Astrocyte (in vitro differentiated cells and primary cell): Measurements from ENCODE around the gene FGF12. TPM values are rescaled to one million over a fixed set of nuclear protein-coding genes. Genes with fewer than 3 reads are reported as not detected.

Experiments used
- DNase-seq: peaks from one replicate; pipeline ENCODE4 v3.0.0-alpha.2; 2010; ENCODE audit warnings: low read depth
- FAIRE-seq: peaks from 2 replicates; lab custom pipeline; 2011; peaks lifted over from hg19 to GRCh38; lab: Jason Lieb, UNC
- H2AFZ ChIP-seq: 2 replicates; pipeline ENCODE4 v1.6.0; 2012; ENCODE audit warnings: low read depth, low read length, inconsistent platforms
- H3K27ac ChIP-seq: 2 replicates; pipeline ENCODE4 v1.5.1; 2011; ENCODE audit warnings: low read depth, low read length, inconsistent platforms
- H3K27me3 ChIP-seq: 2 replicates; pipeline ENCODE4 v1.6.0; 2011; ENCODE audit warnings: low read length, inconsistent platforms; ENCODE audit not compliant: insufficient read depth
- H3K36me3 ChIP-seq: 2 replicates; pipeline ENCODE4 v1.5.1; 2011; ENCODE audit warnings: low read length, inconsistent platforms; ENCODE audit not compliant: insufficient read depth
- H3K4me1 ChIP-seq: 2 replicates; pipeline ENCODE4 v1.5.1; 2011; ENCODE audit warnings: low read length, inconsistent platforms; ENCODE audit not compliant: insufficient read depth
- H3K4me2 ChIP-seq: 2 replicates; pipeline ENCODE4 v1.6.0; 2012; ENCODE audit warnings: low read length, inconsistent platforms
- H3K4me3 ChIP-seq: 2 replicates; pipeline ENCODE4 v1.5.1; 2011; ENCODE audit warnings: low read depth, mild to moderate bottlenecking, low read length, inconsistent platforms; ENCODE audit not compliant: insufficient read depth
- H3K79me2 ChIP-seq: 2 replicates; pipeline ENCODE4 v1.6.0; 2012; ENCODE audit warnings: mild to moderate bottlenecking, low read length, inconsistent platforms; ENCODE audit not compliant: insufficient read depth
- H3K9ac ChIP-seq: 2 replicates; pipeline ENCODE4 v1.6.0; 2012; ENCODE audit warnings: mild to moderate bottlenecking, low read length, inconsistent platforms
- H3K9me3 ChIP-seq: 2 replicates; pipeline ENCODE4 v1.5.1; 2012; ENCODE audit warnings: low read depth, mild to moderate bottlenecking, low read length, inconsistent platforms; ENCODE audit not compliant: insufficient read depth
- H4K20me1 ChIP-seq: 2 replicates; pipeline ENCODE4 v1.6.0; 2012; ENCODE audit warnings: low read length, inconsistent platforms; ENCODE audit not compliant: insufficient read depth
- H3K27ac Mint-ChIP-seq: one replicate; pipeline ENCODE4 v1.8.0; 2021; ENCODE audit warnings: mild to moderate bottlenecking, mixed read lengths; ENCODE audit not compliant: unreplicated experiment
- H3K27me3 Mint-ChIP-seq: one replicate; pipeline ENCODE4 v1.8.0; 2021; ENCODE audit warnings: low read depth, mixed read lengths; ENCODE audit not compliant: unreplicated experiment
- H3K36me3 Mint-ChIP-seq: one replicate; pipeline ENCODE4 v1.8.0; 2021; ENCODE audit warnings: low read depth, mixed read lengths; ENCODE audit not compliant: unreplicated experiment
- H3K4me1 Mint-ChIP-seq: one replicate; pipeline ENCODE4 v1.8.0; 2021; ENCODE audit warnings: low read depth, mixed read lengths; ENCODE audit not compliant: unreplicated experiment
- H3K4me3 Mint-ChIP-seq: one replicate; pipeline ENCODE4 v1.8.0; 2021; ENCODE audit warnings: mild to moderate bottlenecking, moderate library complexity, mixed read lengths; ENCODE audit not compliant: unreplicated experiment
- H3K9me3 Mint-ChIP-seq: one replicate; pipeline ENCODE4 v1.8.0; 2021; ENCODE audit warnings: mild to moderate bottlenecking, mixed read lengths; ENCODE audit not compliant: unreplicated experiment
- EZH2 ChIP-seq: IDR thresholded peaks from 2 replicates; pipeline ENCODE4 v1.6.1; 2012; ENCODE audit warnings: mild to moderate bottlenecking, low read length, inconsistent platforms; ENCODE audit not compliant: insufficient read depth
- total RNA-seq: library from RNA; stranded (reverse); gene quantifications from 2 replicates; pipeline ENCODE4 v1.2.1, GENCODE V29; 2021
- TF ChIP-seq, protein P1 (sequence below): IDR thresholded peaks from 2 replicates; pipeline ENCODE4 v1.5.1; 2011; ENCODE audit warnings: low read depth, mild to moderate bottlenecking, inconsistent platforms, low read length, moderate library complexity; ENCODE audit not compliant: insufficient read depth

Gene FGF12
- total RNA-seq, 1 donor from 2014 or later = 1.4 TPM

DNA sequence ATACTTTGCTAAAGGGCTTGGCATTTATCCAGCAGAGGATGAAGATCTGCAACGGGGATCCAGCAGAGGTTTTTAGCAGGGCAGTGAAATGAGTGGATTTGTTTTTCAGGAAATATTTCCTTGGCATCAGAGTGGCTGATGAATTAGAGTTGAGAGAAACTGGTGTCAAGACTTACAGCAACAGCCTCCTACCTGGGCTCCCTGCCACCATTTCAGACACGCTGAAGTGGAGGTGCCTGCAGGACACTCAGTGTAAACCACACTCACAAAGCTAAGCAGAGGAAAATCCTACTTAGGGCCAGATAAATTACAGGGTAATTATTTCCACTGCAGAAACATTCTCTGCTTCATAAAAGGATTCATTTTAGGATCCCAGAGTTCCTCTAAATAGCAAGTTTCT is 519.7 kb downstream of the FGF12 start:
- Histone ChIP-seq H3K9ac (no peak overlapping the region), H3K9me3 (no peaks in the 10 kb centered on the region), H3K79me2 (no peaks in the 10 kb centered on the region), H3K4me1 (no peaks in the 10 kb centered on the region), H4K20me1 (no peaks in the 10 kb centered on the region), H2AFZ (no peak overlapping the region), H3K27me3 (no peaks in the 10 kb centered on the region), H3K27ac (no peak overlapping the region), H3K4me2 (no peak overlapping the region), H3K36me3 (no peaks in the 10 kb centered on the region), H3K4me3 (no peak overlapping the region)
- DNase-seq (peak; percentile 26), FAIRE-seq (no peak)
- Mint-ChIP-seq H3K4me1 (peaks cover 10% of the 10 kb centered on the region), H3K36me3 (no peaks in the 10 kb centered on the region), H3K27ac (no peak overlapping the region), H3K9me3 (no peaks in the 10 kb centered on the region), H3K4me3 (no peak overlapping the region), H3K27me3 (no peaks in the 10 kb centered on the region)
- TF ChIP-seq, protein P1, sequence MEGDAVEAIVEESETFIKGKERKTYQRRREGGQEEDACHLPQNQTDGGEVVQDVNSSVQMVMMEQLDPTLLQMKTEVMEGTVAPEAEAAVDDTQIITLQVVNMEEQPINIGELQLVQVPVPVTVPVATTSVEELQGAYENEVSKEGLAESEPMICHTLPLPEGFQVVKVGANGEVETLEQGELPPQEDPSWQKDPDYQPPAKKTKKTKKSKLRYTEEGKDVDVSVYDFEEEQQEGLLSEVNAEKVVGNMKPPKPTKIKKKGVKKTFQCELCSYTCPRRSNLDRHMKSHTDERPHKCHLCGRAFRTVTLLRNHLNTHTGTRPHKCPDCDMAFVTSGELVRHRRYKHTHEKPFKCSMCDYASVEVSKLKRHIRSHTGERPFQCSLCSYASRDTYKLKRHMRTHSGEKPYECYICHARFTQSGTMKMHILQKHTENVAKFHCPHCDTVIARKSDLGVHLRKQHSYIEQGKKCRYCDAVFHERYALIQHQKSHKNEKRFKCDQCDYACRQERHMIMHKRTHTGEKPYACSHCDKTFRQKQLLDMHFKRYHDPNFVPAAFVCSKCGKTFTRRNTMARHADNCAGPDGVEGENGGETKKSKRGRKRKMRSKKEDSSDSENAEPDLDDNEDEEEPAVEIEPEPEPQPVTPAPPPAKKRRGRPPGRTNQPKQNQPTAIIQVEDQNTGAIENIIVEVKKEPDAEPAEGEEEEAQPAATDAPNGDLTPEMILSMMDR = no peak
- TF ChIP-seq EZH2 = no peak

DNA sequence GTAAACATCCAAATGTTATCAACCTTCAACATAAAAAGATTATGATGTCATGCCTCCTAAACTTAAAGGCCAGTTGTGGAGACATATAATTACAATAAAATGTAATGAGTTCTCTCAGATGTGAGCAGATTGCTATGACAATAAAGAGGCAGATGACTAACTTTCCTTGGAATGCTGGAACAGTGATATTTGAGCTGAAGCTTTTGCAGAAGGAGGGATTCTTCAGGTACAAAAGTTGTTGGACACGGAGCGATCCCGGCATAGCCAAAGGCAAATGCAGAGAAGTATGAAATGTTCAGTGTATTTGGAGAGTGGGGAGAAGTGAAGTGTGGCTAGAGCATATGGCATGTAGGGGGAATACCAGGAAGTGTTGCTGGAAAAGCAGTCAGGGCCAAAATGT is 520.1 kb downstream of the FGF12 start:
- Mint-ChIP-seq H3K4me1 (peaks cover 10% of the 10 kb centered on the region), H3K27me3 (no peaks in the 10 kb centered on the region), H3K9me3 (no peaks in the 10 kb centered on the region), H3K36me3 (no peaks in the 10 kb centered on the region), H3K27ac (no peak overlapping the region), H3K4me3 (no peak overlapping the region)
- no peak for TF ChIP-seq EZH2
- TF ChIP-seq, protein P1 = no peak
- Histone ChIP-seq H3K9me3 (no peaks in the 10 kb centered on the region), H3K79me2 (no peaks in the 10 kb centered on the region), H3K4me3 (no peak overlapping the region), H3K36me3 (no peaks in the 10 kb centered on the region), H3K4me1 (no peaks in the 10 kb centered on the region), H3K9ac (no peak overlapping the region), H3K27me3 (no peaks in the 10 kb centered on the region), H3K27ac (no peak overlapping the region), H3K4me2 (no peak overlapping the region), H2AFZ (no peak overlapping the region), H4K20me1 (no peaks in the 10 kb centered on the region)
- DNase-seq (peak; percentile 30), FAIRE-seq (no peak)

DNA sequence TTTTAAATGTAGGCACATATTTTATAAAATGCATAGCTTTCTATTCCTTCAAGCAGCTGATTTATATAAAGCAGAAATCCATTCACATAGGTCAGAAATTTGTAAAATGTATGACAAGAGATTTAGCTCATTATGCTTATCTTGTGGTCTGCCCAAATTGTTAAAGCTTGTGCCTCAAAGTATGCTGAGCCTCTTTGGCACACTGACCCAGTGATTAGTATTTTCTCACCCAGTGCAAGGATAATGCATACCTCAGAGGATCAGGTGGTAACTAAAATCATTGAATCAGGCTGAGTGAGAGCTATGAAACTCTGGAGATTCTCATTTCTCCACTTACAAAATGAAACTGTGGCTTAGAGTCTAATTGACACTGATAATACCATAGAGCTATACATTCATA is 533.3 kb downstream of the FGF12 start:
- no peaks in the 10 kb centered on the region for H3K27me3 ChIP-seq
- no peak overlapping the region for H3K27ac Mint-ChIP-seq
- no peaks in the 10 kb centered on the region for H3K9me3 Mint-ChIP-seq
- H3K4me3 Mint-ChIP-seq = no peak overlapping the region
- H3K4me3 ChIP-seq = no peak overlapping the region
- no peak for TF ChIP-seq EZH2
- TF ChIP-seq, protein P1 = no peak
- no peak overlapping the region for H3K27ac ChIP-seq
- DNase-seq (no peak), FAIRE-seq (no peak)
- no peaks in the 10 kb centered on the region for H3K4me1 Mint-ChIP-seq
- H4K20me1 ChIP-seq = no peaks in the 10 kb centered on the region
- no peaks in the 10 kb centered on the region for H3K4me1 ChIP-seq
- H3K9ac ChIP-seq = no peak overlapping the region
- no peaks in the 10 kb centered on the region for H3K36me3 ChIP-seq
- H2AFZ ChIP-seq = no peak overlapping the region
- no peaks in the 10 kb centered on the region for H3K79me2 ChIP-seq
- no peaks in the 10 kb centered on the region for H3K9me3 ChIP-seq
- H3K27me3 Mint-ChIP-seq = no peaks in the 10 kb centered on the region
- H3K36me3 Mint-ChIP-seq = no peaks in the 10 kb centered on the region
- H3K4me2 ChIP-seq = no peak overlapping the region
